WTC11 (cell line): Measurements from ENCODE around the gene SLC9A2.

Experiments used
- CBFB ChIP-seq: sonication (generic); formaldehyde crosslinking; IDR thresholded peaks from 2 replicates; pipeline ENCODE4 v1.8.1; 2022; ENCODE audit warnings: mild to moderate bottlenecking, low read depth, missing genetic modification reagents
- FOXK1 ChIP-seq: sonication (generic); formaldehyde crosslinking; IDR thresholded peaks from 2 replicates; pipeline ENCODE4 v1.8.0; 2022; ENCODE audit warnings: mild to moderate bottlenecking, moderate library complexity, missing genetic modification reagents
- MAX ChIP-seq: sonication (generic); formaldehyde crosslinking; IDR thresholded peaks from 2 replicates; pipeline ENCODE4 v1.8.0; 2022; ENCODE audit warnings: mild to moderate bottlenecking, missing genetic modification reagents
- NFE2L1 ChIP-seq: sonication (generic); formaldehyde crosslinking; IDR thresholded peaks from 2 replicates; pipeline ENCODE4 v1.8.1; 2023; ENCODE audit warnings: missing genetic modification reagents
- SP1 ChIP-seq: sonication (generic); formaldehyde crosslinking; conservative IDR thresholded peaks from 2 replicates; pipeline ENCODE4 v1.8.1; 2022; ENCODE audit warnings: missing genetic modification reagents
- USF2 ChIP-seq: sonication (generic); formaldehyde crosslinking; IDR thresholded peaks from 2 replicates; pipeline ENCODE4 v1.8.1; 2023; ENCODE audit warnings: mild to moderate bottlenecking, missing genetic modification reagents, moderate library complexity
- ZNF121 ChIP-seq: sonication (generic); formaldehyde crosslinking; IDR thresholded peaks from 2 replicates; pipeline ENCODE4 v1.8.0; 2023; ENCODE audit warnings: missing genetic modification reagents
- TF ChIP-seq, protein P1 (sequence below): fragments of 200-600 bp; IDR thresholded peaks from 2 replicates; pipeline ENCODE4 v1.8.0; 2022; ENCODE audit warnings: antibody characterized with exemption
- TF ChIP-seq, protein P2 (sequence below): sonication (generic); formaldehyde crosslinking; IDR thresholded peaks from 2 replicates; pipeline ENCODE4 v1.8.1; 2022; ENCODE audit warnings: mild to moderate bottlenecking, missing genetic modification reagents, moderate library complexity, borderline replicate concordance

DNA sequence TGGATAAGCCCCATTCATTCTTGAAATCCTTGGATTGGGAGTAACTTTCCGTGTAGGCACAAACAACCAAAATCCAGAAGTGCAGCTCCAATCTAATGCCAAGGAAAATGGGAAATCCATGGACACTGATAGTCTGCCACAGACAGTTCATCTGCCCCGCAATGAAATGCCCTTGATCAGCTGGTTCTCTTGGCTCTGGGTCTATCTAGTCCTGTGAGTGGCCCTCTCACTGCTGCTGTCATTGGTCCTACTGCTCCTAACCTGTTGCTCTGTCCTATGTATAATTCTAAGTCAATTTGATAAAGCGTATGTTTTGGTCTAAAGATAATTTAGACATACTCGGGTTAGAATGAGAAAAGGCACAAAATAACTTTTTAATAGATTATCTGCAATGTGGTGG is 128.8 kb downstream of the SLC9A2 start:
- TF ChIP-seq MAX (no peak), SP1 (CRISPR knock-in tag) (no peak), FOXK1 (CRISPR knock-in tag) (no peak), NFE2L1 (CRISPR knock-in tag) (no peak), USF2 (no peak), ZNF121 (CRISPR knock-in tag) (no peak), CBFB (CRISPR knock-in tag) (no peak)
- TF ChIP-seq, protein P1, sequence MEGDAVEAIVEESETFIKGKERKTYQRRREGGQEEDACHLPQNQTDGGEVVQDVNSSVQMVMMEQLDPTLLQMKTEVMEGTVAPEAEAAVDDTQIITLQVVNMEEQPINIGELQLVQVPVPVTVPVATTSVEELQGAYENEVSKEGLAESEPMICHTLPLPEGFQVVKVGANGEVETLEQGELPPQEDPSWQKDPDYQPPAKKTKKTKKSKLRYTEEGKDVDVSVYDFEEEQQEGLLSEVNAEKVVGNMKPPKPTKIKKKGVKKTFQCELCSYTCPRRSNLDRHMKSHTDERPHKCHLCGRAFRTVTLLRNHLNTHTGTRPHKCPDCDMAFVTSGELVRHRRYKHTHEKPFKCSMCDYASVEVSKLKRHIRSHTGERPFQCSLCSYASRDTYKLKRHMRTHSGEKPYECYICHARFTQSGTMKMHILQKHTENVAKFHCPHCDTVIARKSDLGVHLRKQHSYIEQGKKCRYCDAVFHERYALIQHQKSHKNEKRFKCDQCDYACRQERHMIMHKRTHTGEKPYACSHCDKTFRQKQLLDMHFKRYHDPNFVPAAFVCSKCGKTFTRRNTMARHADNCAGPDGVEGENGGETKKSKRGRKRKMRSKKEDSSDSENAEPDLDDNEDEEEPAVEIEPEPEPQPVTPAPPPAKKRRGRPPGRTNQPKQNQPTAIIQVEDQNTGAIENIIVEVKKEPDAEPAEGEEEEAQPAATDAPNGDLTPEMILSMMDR: no peak
- TF ChIP-seq, protein P2, sequence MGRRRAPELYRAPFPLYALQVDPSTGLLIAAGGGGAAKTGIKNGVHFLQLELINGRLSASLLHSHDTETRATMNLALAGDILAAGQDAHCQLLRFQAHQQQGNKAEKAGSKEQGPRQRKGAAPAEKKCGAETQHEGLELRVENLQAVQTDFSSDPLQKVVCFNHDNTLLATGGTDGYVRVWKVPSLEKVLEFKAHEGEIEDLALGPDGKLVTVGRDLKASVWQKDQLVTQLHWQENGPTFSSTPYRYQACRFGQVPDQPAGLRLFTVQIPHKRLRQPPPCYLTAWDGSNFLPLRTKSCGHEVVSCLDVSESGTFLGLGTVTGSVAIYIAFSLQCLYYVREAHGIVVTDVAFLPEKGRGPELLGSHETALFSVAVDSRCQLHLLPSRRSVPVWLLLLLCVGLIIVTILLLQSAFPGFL (CRISPR knock-in tag): no peak
